ENCODE data around the gene EPB41L4A.

GRCh38 chr5:112419164-112419985, at the start of gene EPB41L4A:
- no peak for TF ChIP-seq POLR2A (IDR thresholded peaks at IDR 0.05)
- TF ChIP-seq, protein P1, sequence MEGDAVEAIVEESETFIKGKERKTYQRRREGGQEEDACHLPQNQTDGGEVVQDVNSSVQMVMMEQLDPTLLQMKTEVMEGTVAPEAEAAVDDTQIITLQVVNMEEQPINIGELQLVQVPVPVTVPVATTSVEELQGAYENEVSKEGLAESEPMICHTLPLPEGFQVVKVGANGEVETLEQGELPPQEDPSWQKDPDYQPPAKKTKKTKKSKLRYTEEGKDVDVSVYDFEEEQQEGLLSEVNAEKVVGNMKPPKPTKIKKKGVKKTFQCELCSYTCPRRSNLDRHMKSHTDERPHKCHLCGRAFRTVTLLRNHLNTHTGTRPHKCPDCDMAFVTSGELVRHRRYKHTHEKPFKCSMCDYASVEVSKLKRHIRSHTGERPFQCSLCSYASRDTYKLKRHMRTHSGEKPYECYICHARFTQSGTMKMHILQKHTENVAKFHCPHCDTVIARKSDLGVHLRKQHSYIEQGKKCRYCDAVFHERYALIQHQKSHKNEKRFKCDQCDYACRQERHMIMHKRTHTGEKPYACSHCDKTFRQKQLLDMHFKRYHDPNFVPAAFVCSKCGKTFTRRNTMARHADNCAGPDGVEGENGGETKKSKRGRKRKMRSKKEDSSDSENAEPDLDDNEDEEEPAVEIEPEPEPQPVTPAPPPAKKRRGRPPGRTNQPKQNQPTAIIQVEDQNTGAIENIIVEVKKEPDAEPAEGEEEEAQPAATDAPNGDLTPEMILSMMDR (IDR thresholded peaks at IDR 0.05) = no peak

Measured in lower leg skin (tissue), 3 donors.